BE2C (cell line): ENCODE results near the gene ZW10.

Experiments
- DNase-seq: peaks from one replicate; pipeline ENCODE4 v3.0.0-alpha.2; 2020
- H3K27me3 ChIP-seq: fragments of 250-450 bp; sonication (Bioruptor Pico); 2 replicates; pipeline ENCODE4 v1.5.1; 2020; ENCODE audit warnings: mild to moderate bottlenecking
- H3K36me3 ChIP-seq: fragments of 250-450 bp; sonication (Bioruptor Pico); 2 replicates; pipeline ENCODE4 v1.5.1; 2020; ENCODE audit warnings: mild to moderate bottlenecking
- H3K4me1 ChIP-seq: fragments of 250-450 bp; sonication (Bioruptor Pico); 2 replicates; pipeline ENCODE4 v1.5.1; 2020
- H3K4me3 ChIP-seq: 2 replicates; pipeline ENCODE4 v1.5.1; 2011; ENCODE audit warnings: low read depth, low read length
- H3K9me3 ChIP-seq: fragments of 250-450 bp; sonication (Bioruptor Pico); 2 replicates; pipeline ENCODE4 v1.5.1; 2020
- CTCF ChIP-seq: IDR thresholded peaks from 2 replicates; pipeline ENCODE4 v1.5.1; 2012; ENCODE audit warnings: mild to moderate bottlenecking, low read depth, low read length

Gene ZW10

GRCh38 chr11:113782134-113782533, 8.6 kb upstream of the ZW10 start:
- DNase-seq, result no peak
- TF ChIP-seq CTCF, result no peak
- H3K4me1 ChIP-seq, result peaks cover 5% of the 10 kb centered on the region

GRCh38 chr11:113781682-113782081, 8.2 kb upstream of the ZW10 start:
- H3K4me3 ChIP-seq, result no peak overlapping the region
- H3K9me3 ChIP-seq, result no peaks in the 10 kb centered on the region
- DNase-seq, result no peak
- TF ChIP-seq CTCF, result no peak
- peaks cover 5% of the 10 kb centered on the region for H3K4me1 ChIP-seq
- H3K36me3 ChIP-seq, result no peaks in the 10 kb centered on the region
- H3K27me3 ChIP-seq, result no peaks in the 10 kb centered on the region

More at GRCh38 chr11:113782134-113782533, 8.6 kb upstream of the ZW10 start:
- Histone ChIP-seq H3K9me3 (no peaks in the 10 kb centered on the region), H3K4me3 (no peak overlapping the region), H3K27me3 (no peaks in the 10 kb centered on the region), H3K36me3 (no peaks in the 10 kb centered on the region)

GRCh38 chr11:113779496-113779895, 6.0 kb upstream of the ZW10 start, which contains the start of gene CLDN25:
Gene CLDN25, plus strand, starts transcription at chr11:113779796. Its CDS starts 0 bp downstream, at chr11:113779796.
- Histone ChIP-seq H3K36me3 (no peaks in the 10 kb centered on the region), H3K4me3 (no peak within 1 kb of the TSS)
- no peak for TF ChIP-seq CTCF

GRCh38 chr11:113778111-113778910, 4.8 kb upstream of the ZW10 start:
- H3K9me3 ChIP-seq, result no peaks in the 10 kb centered on the region
- no peaks in the 10 kb centered on the region for H3K27me3 ChIP-seq
- DNase-seq, result peak; percentile 44
- peak overlapping the region; percentile 31 for H3K4me3 ChIP-seq
- peaks cover 5% of the 10 kb centered on the region for H3K4me1 ChIP-seq
- no peak for TF ChIP-seq CTCF
- no peaks in the 10 kb centered on the region for H3K36me3 ChIP-seq

More at GRCh38 chr11:113779496-113779895, 6.0 kb upstream of the ZW10 start, which contains the start of gene CLDN25:
- DNase-seq, result no peak
- Histone ChIP-seq H3K9me3 (no peaks in the 10 kb centered on the region), H3K4me1 (peaks cover 5% of the 10 kb centered on the region), H3K27me3 (no peaks in the 10 kb centered on the region)

GRCh38 chr11:113774174-113774503, 647 bp upstream of the ZW10 start:
- no peak for TF ChIP-seq CTCF
- no peak for DNase-seq
- H3K36me3 ChIP-seq, result peaks cover 7% of the 10 kb centered on the region
- H3K9me3 ChIP-seq, result no peaks in the 10 kb centered on the region
- peak overlapping the region; percentile 96 for H3K4me3 ChIP-seq
- H3K27me3 ChIP-seq, result no peaks in the 10 kb centered on the region
- H3K4me1 ChIP-seq, result peaks cover 5% of the 10 kb centered on the region

- Histone ChIP-seq H3K9me3 (no peaks in the 10 kb centered on the region), H3K27me3 (no peaks in the 10 kb centered on the region), H3K4me1 (peaks cover 3% of the 10 kb centered on the region), H3K36me3 (peaks cover 14% of the 10 kb centered on the region), H3K4me3 (peak overlapping the region; percentile 96)
- DNase-seq, result peak; percentile 39
- TF ChIP-seq CTCF, result no peak
Measured at GRCh38 chr11:113773092-113773415, 438 bp downstream of the ZW10 start.
